ENCODE measurements around the gene GUK1. TPM values are rescaled to one million over a fixed set of nuclear protein-coding genes. Genes with fewer than 3 reads are reported as not detected.

GUK1 gene
- total and polyA plus RNA-seq, 2 of the 8 experiments (the other 6 are each of a cell fraction or from before 2014, with no cell fraction given) = 68.5 to 183 TPM

GRCh38 chr1:228117335-228117734 is 22.7 kb upstream of the GUK1 start (continued):
- TF ChIP-seq CHD7 (IDR thresholded peaks at IDR 0.05; ENCODE audit: insufficient replicate concordance, low read length) (no peak), TAF7 (optimal IDR thresholded peaks at IDR 0.05; ENCODE audit: borderline replicate concordance, low read depth, low read length) (no peak), CTBP2 (IDR thresholded peaks at IDR 0.05; ENCODE audit: borderline replicate concordance, insufficient read depth, insufficient read length, low read length) (no peak), SP1 (IDR thresholded peaks at IDR 0.05; ENCODE audit: low read depth, low read length) (no peak), POLR2AphosphoS5 (IDR thresholded peaks at IDR 0.05; ENCODE audit: low read depth, low read length) (no peak)
